ENCODE data around the gene DOLK. TPM values are rescaled to one million over a fixed set of nuclear protein-coding genes. Genes with fewer than 3 reads are reported as not detected.

DOLK gene
- total and polyA plus RNA-seq, 8 donors, result 7.4 to 19.4 (median 11.5) TPM

GRCh38 chr9:128933731-128934130 lies 13.7 kb downstream of the DOLK start:
- Histone ChIP-seq H3K27me3 (no peaks in the 10 kb centered on the region), H3K4me1 (no peaks in the 10 kb centered on the region), H3K36me3 (peaks cover 0 to 9% of the 10 kb centered on the region in 2 donors), H3K27ac (no peak overlapping the region), H3K4me3 (no peak overlapping the region), H3K9me3 (no peaks in the 10 kb centered on the region)
- intact Hi-C loops (cut with DNase I), result no loop called here
- no peak for TF ChIP-seq CTCF (IDR thresholded peaks at IDR 0.05)
- DNase-seq, result peak in 2 of 4 donors; percentile 5 to 15
- ATAC-seq, result no peak

GRCh38 chr9:128929560-128929959 lies 17.8 kb downstream of the DOLK start:
- H3K27ac ChIP-seq, result no peak overlapping the region
- DNase-seq (no peak), ATAC-seq (no peak)
- H3K4me3 ChIP-seq, result no peak overlapping the region
- H3K9me3 ChIP-seq, result no peaks in the 10 kb centered on the region
- intact Hi-C loops (cut with DNase I), result loop anchor here in 1 of 2 donors (5.0 kb wide), 1 partner anchor 62 kb away; no protein-coding TSS in a partner anchor
- no peak for TF ChIP-seq CTCF (IDR thresholded peaks at IDR 0.05)
- peaks cover 0 to 7% of the 10 kb centered on the region in 2 donors for H3K4me1 ChIP-seq
- peaks cover 0 to 6% of the 10 kb centered on the region in 2 donors for H3K36me3 ChIP-seq
- no peaks in the 10 kb centered on the region for H3K27me3 ChIP-seq

- DNase-seq (no peak), ATAC-seq (no peak)
- TF ChIP-seq CTCF (IDR thresholded peaks at IDR 0.05), result no peak
- no peaks in the 10 kb centered on the region for H3K9me3 ChIP-seq
- H3K27ac ChIP-seq, result no peak overlapping the region
- intact Hi-C loops (cut with DNase I), result loop anchor here in 1 of 2 donors (5.0 kb wide), 1 partner anchor 61 kb away; no protein-coding TSS in a partner anchor
- H3K36me3 ChIP-seq, result peaks cover 0 to under 1% of the 10 kb centered on the region in 2 donors
- no peak overlapping the region for H3K4me3 ChIP-seq
- peaks cover 0 to 7% of the 10 kb centered on the region in 2 donors for H3K4me1 ChIP-seq
- no peaks in the 10 kb centered on the region for H3K27me3 ChIP-seq
These were observed 18.8 kb downstream of the DOLK start for GRCh38 chr9:128928624-128929023.

- H3K27me3 ChIP-seq, result no peaks in the 10 kb centered on the region
- H3K27ac ChIP-seq, result no peak overlapping the region
- H3K4me1 ChIP-seq, result peaks cover 0 to 9% of the 10 kb centered on the region in 2 donors
- peak in 2 of 4 donors; percentile 30 to 56 for DNase-seq
- H3K9me3 ChIP-seq, result no peaks in the 10 kb centered on the region
- intact Hi-C loops (cut with DNase I), result loop anchor here in 1 of 2 donors (5.0 kb wide), 1 partner anchor 61 kb away; no protein-coding TSS in a partner anchor
- no peak overlapping the region for H3K4me3 ChIP-seq
- peak; percentile 73 to 76 for TF ChIP-seq CTCF (IDR thresholded peaks at IDR 0.05)
- H3K36me3 ChIP-seq, result no peaks in the 10 kb centered on the region
- ATAC-seq, result peak; percentile 95
These were observed 19.5 kb downstream of the DOLK start for GRCh38 chr9:128927731-128928411.

GRCh38 chr9:128923493-128923883 lies 23.9 kb downstream of the DOLK start:
- H3K4me3 ChIP-seq, result no peak overlapping the region

More at GRCh38 chr9:128923493-128923883, 23.9 kb downstream of the DOLK start:
- Histone ChIP-seq H3K9me3 (no peaks in the 10 kb centered on the region), H3K36me3 (no peaks in the 10 kb centered on the region), H3K27me3 (no peaks in the 10 kb centered on the region), H3K27ac (peak overlapping the region in 1 of 2 donors; percentile 88), H3K4me1 (peaks cover 16 to 47% of the 10 kb centered on the region in 2 donors)
- intact Hi-C loops (cut with DNase I), result no loop called here
- TF ChIP-seq CTCF (IDR thresholded peaks at IDR 0.05), result no peak
- no peak for DNase-seq
- ATAC-seq, result no peak
